ENCODE measurements around the gene ZRANB2. TPM values are rescaled to one million over a fixed set of nuclear protein-coding genes. Genes with fewer than 3 reads are reported as not detected.

Gene ZRANB2
- total and polyA plus RNA-seq, 9 of the 15 experiments (the other 6 are each of a cell fraction or from before 2014, with no cell fraction given) = 80.8 to 264 (median 157) TPM

- no peak for TF ChIP-seq ZC3H4 (CRISPR knock-in tag; IDR thresholded peaks at IDR 0.05; ENCODE audit: borderline replicate concordance)
- no peak for TF ChIP-seq ZSCAN29 (IDR thresholded peaks at IDR 0.05)
- TF ChIP-seq CBFA2T2 (conservative IDR thresholded peaks at IDR 0.05) = peak; percentile 16; the same call in 1 of the 2 replicates
- TF ChIP-seq HDAC3 (IDR thresholded peaks at IDR 0.05; ENCODE audit: borderline replicate concordance, partially characterized antibody) = peak; percentile 37
- TF ChIP-seq SMARCC2 (IDR thresholded peaks at IDR 0.05; ENCODE audit: low read depth) = peak; percentile 35; the same call in 1 of the 2 replicates
- TF ChIP-seq, protein P1, sequence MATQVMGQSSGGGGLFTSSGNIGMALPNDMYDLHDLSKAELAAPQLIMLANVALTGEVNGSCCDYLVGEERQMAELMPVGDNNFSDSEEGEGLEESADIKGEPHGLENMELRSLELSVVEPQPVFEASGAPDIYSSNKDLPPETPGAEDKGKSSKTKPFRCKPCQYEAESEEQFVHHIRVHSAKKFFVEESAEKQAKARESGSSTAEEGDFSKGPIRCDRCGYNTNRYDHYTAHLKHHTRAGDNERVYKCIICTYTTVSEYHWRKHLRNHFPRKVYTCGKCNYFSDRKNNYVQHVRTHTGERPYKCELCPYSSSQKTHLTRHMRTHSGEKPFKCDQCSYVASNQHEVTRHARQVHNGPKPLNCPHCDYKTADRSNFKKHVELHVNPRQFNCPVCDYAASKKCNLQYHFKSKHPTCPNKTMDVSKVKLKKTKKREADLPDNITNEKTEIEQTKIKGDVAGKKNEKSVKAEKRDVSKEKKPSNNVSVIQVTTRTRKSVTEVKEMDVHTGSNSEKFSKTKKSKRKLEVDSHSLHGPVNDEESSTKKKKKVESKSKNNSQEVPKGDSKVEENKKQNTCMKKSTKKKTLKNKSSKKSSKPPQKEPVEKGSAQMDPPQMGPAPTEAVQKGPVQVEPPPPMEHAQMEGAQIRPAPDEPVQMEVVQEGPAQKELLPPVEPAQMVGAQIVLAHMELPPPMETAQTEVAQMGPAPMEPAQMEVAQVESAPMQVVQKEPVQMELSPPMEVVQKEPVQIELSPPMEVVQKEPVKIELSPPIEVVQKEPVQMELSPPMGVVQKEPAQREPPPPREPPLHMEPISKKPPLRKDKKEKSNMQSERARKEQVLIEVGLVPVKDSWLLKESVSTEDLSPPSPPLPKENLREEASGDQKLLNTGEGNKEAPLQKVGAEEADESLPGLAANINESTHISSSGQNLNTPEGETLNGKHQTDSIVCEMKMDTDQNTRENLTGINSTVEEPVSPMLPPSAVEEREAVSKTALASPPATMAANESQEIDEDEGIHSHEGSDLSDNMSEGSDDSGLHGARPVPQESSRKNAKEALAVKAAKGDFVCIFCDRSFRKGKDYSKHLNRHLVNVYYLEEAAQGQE (IDR thresholded peaks at IDR 0.05; ENCODE audit: borderline replicate concordance) = no peak
- TF ChIP-seq, protein P1 (CRISPR knock-in tag; IDR thresholded peaks at IDR 0.05; ENCODE audit: low read depth) = no peak
- TF ChIP-seq DIDO1 (tag; IDR thresholded peaks at IDR 0.05; ENCODE audit: low read depth) = no peak
- no peak for TF ChIP-seq NCOR1 (IDR thresholded peaks at IDR 0.05)
- no peak for TF ChIP-seq TBL1XR1 (IDR thresholded peaks at IDR 0.05; ENCODE audit: low read length in 2 of 2)
- TF ChIP-seq ATF1 (CRISPR knock-in tag; IDR thresholded peaks at IDR 0.05) = no peak
- peak; percentile 48; the same call in 1 of the 2 replicates for TF ChIP-seq ATF1 (tag; IDR thresholded peaks at IDR 0.05)
- TF ChIP-seq RCOR1 (IDR thresholded peaks at IDR 0.05; ENCODE audit: borderline replicate concordance in 1 of 2, low read depth in 2 of 2, low read length in 2 of 2) = peak in 1 of 2 experiments; percentile 49; a peak in 2 of 4 replicates
- TF ChIP-seq THRAP3 (IDR thresholded peaks at IDR 0.05; ENCODE audit: borderline replicate concordance) = no peak
- peak; percentile 69 for TF ChIP-seq DPF2 (IDR thresholded peaks at IDR 0.05)
- TF ChIP-seq ZNF592 (IDR thresholded peaks at IDR 0.05) = no peak
- no peak for TF ChIP-seq NFE2 (IDR thresholded peaks at IDR 0.05; ENCODE audit: low read depth)
- no peak for TF ChIP-seq MYNN (IDR thresholded peaks at IDR 0.05)
- TF ChIP-seq MYNN (CRISPR knock-in tag; IDR thresholded peaks at IDR 0.05) = no peak
Measured at GRCh38 chr1:71044833-71045232, 36.0 kb downstream of the ZRANB2 start (continued).

Measured in K562 (cell line).